ENCODE results near the gene DNM2. TPM values are rescaled to one million over a fixed set of nuclear protein-coding genes. Genes with fewer than 3 reads are reported as not detected.
A peak's percentile ranks its signal among the peaks of the same experiment; 100 is the strongest.

The DNM2 gene
- total and polyA plus RNA-seq, 9 of the 15 experiments (the other 6 are each of a cell fraction or from before 2014, with no cell fraction given): 2.2 to 161 (median 72.6) TPM

DNA sequence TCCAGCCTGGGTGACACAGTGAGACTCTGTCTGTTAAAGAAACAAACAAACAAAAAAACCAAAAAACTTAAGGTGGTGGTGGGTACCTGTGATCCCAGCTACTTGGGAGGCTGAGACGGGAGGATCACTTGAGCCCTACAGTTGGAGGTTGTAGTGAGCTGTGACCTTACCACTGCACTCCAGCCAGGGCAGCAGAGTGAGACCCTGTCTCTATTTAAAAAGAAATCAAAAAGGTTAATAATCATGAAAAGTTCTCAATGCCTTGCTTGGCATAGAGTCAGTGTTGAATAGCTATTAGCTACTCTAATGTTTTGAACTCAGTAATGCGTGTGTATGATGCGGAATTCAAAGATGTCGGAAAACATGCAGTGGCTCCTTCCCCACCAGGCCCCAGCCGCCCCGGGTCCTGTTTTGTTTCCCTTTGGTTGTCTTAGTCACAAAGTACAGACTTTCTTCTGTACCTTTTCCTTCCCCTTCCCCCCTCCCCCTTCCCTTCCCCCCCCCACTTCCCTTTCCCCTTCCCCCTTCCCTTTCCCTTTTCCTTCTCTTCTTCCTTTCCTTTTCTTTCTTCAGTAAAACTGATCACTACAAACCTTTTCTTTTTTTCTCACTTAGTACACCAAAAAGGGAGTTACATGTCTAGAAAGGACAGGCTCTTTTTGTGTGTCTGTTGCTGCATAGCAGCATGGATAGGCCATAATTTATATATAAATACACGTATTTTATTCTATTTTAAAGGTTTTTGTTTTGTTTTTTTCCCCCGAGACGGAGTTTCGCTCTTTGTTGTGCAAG lies 35.2 kb downstream of the DNM2 start (continued):
- TF ChIP-seq, protein P1, sequence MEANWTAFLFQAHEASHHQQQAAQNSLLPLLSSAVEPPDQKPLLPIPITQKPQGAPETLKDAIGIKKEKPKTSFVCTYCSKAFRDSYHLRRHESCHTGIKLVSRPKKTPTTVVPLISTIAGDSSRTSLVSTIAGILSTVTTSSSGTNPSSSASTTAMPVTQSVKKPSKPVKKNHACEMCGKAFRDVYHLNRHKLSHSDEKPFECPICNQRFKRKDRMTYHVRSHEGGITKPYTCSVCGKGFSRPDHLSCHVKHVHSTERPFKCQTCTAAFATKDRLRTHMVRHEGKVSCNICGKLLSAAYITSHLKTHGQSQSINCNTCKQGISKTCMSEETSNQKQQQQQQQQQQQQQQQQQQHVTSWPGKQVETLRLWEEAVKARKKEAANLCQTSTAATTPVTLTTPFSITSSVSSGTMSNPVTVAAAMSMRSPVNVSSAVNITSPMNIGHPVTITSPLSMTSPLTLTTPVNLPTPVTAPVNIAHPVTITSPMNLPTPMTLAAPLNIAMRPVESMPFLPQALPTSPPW (CRISPR knock-in tag; IDR thresholded peaks at IDR 0.05): peak; percentile 33; the same call in 1 of the 2 replicates
- no peak for TF ChIP-seq ZNF780A (CRISPR knock-in tag; IDR thresholded peaks at IDR 0.05)

DNA sequence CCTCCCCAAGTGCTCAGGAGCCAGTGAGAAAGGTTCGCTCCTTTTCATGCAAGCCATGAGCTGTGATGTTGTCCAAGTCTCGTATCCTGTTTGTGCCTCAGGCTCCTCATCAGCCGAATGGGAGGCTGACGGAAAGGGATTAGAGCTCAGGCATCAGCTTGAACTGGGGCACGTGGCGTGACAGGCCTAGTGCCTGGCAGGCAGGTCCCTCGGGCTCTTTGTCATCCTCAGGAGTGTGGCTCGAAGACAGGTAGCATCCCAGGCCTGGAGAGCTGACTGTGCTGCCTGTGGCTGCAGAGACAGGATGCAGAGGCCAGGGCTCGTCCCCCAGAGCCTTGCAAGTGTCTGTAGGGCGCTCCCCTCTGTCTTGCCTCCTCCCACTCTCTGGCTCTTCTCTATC lies 38.5 kb downstream of the DNM2 start:
- no TSS peak for BruUV-seq (replicated peaks)
- Histone ChIP-seq H3K27ac (ENCODE audit: extremely low read depth, low read depth, low read length) (no peak overlapping the region; the same call in 2 of the 3 replicates), H3K79me2 (ENCODE audit: control insufficient read depth, insufficient read depth, low read length) (peaks cover 82% of the 10 kb centered on the region), H3K36me3 (ENCODE audit: control insufficient read depth, insufficient read depth, low read length) (peaks cover 26% of the 10 kb centered on the region), H3K9me1 (ENCODE audit: control insufficient read depth, insufficient read depth, low read length) (peaks cover 4% of the 10 kb centered on the region), H2AFZ (ENCODE audit: low read depth, low read length) (no peak overlapping the region), H3K4me3 (no peak overlapping the region), H3K4me2 (ENCODE audit: insufficient read depth, low read length) (no peak overlapping the region), H3K4me1 (replicated peaks in 1 of 2; ENCODE audit: control insufficient read depth in 2 of 2, insufficient read depth in 2 of 2, low read length in 2 of 2) (peaks cover 42 to 58% of the 10 kb centered on the region in 2 experiments), H3K9ac (ENCODE audit: insufficient read depth in 1 of 2, low read depth in 2 of 2, low read length in 2 of 2) (peak overlapping the region in 1 of 2 experiments; percentile 48; a peak in 2 of 4 replicates), H4K20me1 (replicated peaks; ENCODE audit: control insufficient read depth, insufficient read depth, low read length) (peaks cover 6% of the 10 kb centered on the region; the same call in 1 of the 2 replicates), H3K9me3 (replicated peaks; ENCODE audit: control insufficient read depth, insufficient read depth, low read depth, low read length) (no peaks in the 10 kb centered on the region), H3K27me3 (ENCODE audit: control insufficient read depth in 2 of 2, insufficient read depth in 2 of 2, low read length in 2 of 2) (no peaks in the 10 kb centered on the region)
- TF ChIP-seq PCBP2 (IDR thresholded peaks at IDR 0.05; ENCODE audit: low read depth, low read length, poor library complexity, severe bottlenecking) (no peak), HNRNPUL1 (IDR thresholded peaks at IDR 0.05; ENCODE audit: low read length) (no peak), TFE3 (CRISPR knock-in tag; IDR thresholded peaks at IDR 0.05) (no peak), RFX1 (IDR thresholded peaks at IDR 0.05) (no peak), ETV5 (CRISPR knock-in tag; IDR thresholded peaks at IDR 0.05; ENCODE audit: low read depth) (no peak)
- TF ChIP-seq, protein P2, sequence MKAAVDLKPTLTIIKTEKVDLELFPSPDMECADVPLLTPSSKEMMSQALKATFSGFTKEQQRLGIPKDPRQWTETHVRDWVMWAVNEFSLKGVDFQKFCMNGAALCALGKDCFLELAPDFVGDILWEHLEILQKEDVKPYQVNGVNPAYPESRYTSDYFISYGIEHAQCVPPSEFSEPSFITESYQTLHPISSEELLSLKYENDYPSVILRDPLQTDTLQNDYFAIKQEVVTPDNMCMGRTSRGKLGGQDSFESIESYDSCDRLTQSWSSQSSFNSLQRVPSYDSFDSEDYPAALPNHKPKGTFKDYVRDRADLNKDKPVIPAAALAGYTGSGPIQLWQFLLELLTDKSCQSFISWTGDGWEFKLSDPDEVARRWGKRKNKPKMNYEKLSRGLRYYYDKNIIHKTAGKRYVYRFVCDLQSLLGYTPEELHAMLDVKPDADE (conservative IDR thresholded peaks at IDR 0.05; ENCODE audit: control insufficient read depth, low read depth, low read length): no peak
- TF ChIP-seq, protein P3, sequence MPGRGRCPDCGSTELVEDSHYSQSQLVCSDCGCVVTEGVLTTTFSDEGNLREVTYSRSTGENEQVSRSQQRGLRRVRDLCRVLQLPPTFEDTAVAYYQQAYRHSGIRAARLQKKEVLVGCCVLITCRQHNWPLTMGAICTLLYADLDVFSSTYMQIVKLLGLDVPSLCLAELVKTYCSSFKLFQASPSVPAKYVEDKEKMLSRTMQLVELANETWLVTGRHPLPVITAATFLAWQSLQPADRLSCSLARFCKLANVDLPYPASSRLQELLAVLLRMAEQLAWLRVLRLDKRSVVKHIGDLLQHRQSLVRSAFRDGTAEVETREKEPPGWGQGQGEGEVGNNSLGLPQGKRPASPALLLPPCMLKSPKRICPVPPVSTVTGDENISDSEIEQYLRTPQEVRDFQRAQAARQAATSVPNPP (IDR thresholded peaks at IDR 0.05; ENCODE audit: borderline replicate concordance, insufficient read depth, insufficient read length): no peak
- in situ Hi-C loops (cut with MboI) (no loop called here), intact Hi-C loops (cut with micrococcal nuclease) (loop anchor here (5.0 kb wide), 1 partner anchor 39 kb away; the partner anchor contains the start of gene DNM2)
- no peak for DNase-seq (ENCODE audit: extremely low read depth in 1 of 4, low spot score in 3 of 4)
- POLR2A ChIA-PET: interaction anchor here (0.6 to 1.1 kb wide), 2 partner anchors 10 to 45 kb away, joined by 3 to 4 read pairs; no protein-coding TSS in a partner anchor
- no peak for ATAC-seq
- FAIRE-seq: no peak
- CTCF ChIA-PET (ENCODE audit: low intra/inter-chr PET ratio): no interaction called here
- 87% methylated on average over 10 of the region's 10 CpGs for WGBS (ENCODE audit: insufficient coverage, low coverage, missing lambda C conversion rate)
